AG04449 (cell line): Measurements from ENCODE around the gene BCL2L14.

ENCODE experiments used
- CTCF ChIA-PET: fragments of 350-600 bp; formaldehyde crosslinking; extraction: SDS; loops from one replicate; lab custom pipeline; 2021; ENCODE audit warnings: antibody characterized with exemption; lab: Yijun Ruan, JAX
- POLR2A ChIA-PET: fragments of 400-600, 350-600 bp; formaldehyde crosslinking; extraction: SDS; loops from one replicate; lab custom pipeline; 2020; ENCODE audit warnings: antibody characterized with exemption, inconsistent platforms; lab: Yijun Ruan, JAX
- DNase-seq: peaks from one replicate; pipeline ENCODE4 v3.0.0-alpha.2; 2010; ENCODE audit warnings: low read depth, low spot score
- H3K4me3 ChIP-seq: 2 replicates; pipeline ENCODE4 v1.5.1; 2011; ENCODE audit warnings: low read depth, mild to moderate bottlenecking, control low read depth, low read length
- TF ChIP-seq, protein P1 (sequence below): IDR thresholded peaks from one replicate; pipeline ENCODE4 v1.5.1; 2011; ENCODE audit warnings: mild to moderate bottlenecking, moderate library complexity, low read length, control low read depth, inconsistent platforms; ENCODE audit not compliant: insufficient read depth; ENCODE audit errors: missing control alignments

Gene BCL2L14

DNA sequence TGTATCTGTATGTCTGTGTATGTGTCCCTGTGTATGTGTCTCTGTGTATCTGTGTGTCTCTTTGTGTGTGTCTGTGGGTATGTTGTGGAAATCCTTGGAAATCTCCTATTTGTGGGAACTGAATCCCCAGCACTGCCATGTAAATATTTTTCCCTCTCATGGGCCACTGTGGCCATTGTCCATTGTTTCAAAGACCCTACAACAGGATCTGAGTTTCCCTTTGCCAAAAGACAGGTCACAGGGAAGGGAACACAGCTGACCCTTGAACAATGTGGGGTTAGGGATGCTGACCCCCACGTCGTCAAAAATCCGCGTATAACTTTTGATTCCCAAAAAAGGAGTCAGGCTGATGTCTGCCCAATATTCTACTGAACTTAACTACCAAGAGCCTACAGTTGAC lies 22.5 kb upstream of the BCL2L14 start:
- TF ChIP-seq, protein P1, sequence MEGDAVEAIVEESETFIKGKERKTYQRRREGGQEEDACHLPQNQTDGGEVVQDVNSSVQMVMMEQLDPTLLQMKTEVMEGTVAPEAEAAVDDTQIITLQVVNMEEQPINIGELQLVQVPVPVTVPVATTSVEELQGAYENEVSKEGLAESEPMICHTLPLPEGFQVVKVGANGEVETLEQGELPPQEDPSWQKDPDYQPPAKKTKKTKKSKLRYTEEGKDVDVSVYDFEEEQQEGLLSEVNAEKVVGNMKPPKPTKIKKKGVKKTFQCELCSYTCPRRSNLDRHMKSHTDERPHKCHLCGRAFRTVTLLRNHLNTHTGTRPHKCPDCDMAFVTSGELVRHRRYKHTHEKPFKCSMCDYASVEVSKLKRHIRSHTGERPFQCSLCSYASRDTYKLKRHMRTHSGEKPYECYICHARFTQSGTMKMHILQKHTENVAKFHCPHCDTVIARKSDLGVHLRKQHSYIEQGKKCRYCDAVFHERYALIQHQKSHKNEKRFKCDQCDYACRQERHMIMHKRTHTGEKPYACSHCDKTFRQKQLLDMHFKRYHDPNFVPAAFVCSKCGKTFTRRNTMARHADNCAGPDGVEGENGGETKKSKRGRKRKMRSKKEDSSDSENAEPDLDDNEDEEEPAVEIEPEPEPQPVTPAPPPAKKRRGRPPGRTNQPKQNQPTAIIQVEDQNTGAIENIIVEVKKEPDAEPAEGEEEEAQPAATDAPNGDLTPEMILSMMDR: no peak
- ChIA-PET POLR2A (no interaction called here), CTCF (interaction anchor here (2.2 kb wide), 1 partner anchor 15 kb away, joined by 7 read pairs; no protein-coding TSS in a partner anchor)
- DNase-seq: no peak
- H3K4me3 ChIP-seq: no peak overlapping the region

DNA sequence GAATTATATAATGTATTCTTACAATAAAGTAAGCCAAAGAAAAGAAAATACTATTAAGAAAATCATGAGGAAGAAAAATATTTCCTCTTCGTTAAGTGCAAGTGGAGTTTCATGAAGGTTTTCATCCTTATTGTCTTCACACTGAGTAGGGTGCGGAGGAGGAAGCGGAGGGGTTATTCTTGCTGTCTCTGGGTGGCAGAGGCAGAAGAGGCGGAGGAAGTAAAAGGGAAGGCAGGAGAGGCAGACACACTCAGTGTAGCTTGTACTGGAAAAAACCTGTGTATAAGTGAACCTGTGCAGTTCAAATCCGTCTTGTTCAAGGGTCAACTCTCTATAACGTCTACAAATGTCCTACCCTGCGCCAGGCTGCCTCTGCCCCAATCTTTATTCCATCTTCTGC lies 22.0 kb upstream of the BCL2L14 start:
- ChIA-PET CTCF (interaction anchor here (2.2 kb wide), 1 partner anchor 16 kb away, joined by 7 read pairs; no protein-coding TSS in a partner anchor), POLR2A (no interaction called here)
- TF ChIP-seq, protein P1: no peak
- H3K4me3 ChIP-seq: no peak overlapping the region
- no peak for DNase-seq

DNA sequence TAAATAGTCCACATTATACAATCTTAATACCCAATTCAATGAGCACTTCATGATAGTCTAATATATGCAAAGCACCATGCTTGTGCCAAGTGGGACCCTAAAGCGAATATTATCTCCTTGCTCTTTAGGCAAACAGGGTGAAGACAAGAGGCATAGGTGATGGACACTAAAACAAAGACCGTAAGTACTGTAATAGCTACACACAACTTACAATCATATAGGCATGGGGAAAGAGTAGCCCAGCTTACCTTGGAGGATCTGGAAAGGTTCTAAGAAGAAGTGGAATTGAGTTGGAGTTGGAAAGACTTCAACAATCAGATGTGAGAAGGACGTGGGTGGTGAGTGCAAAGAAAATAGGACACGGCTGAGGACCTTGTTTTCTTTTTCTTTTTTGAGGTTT lies 19.1 kb upstream of the BCL2L14 start:
- CTCF ChIA-PET: interaction anchor here (1.9 to 3.3 kb wide), 3 partner anchors 13 to 18 kb away, joined by 6 to 14 read pairs (median 12); no protein-coding TSS in a partner anchor
- POLR2A ChIA-PET: interaction anchor here (0.6 kb wide), 1 partner anchor 1825 kb away, joined by 4 read pairs; no protein-coding TSS in a partner anchor
- H3K4me3 ChIP-seq: no peak overlapping the region
- TF ChIP-seq, protein P1: no peak
- DNase-seq: no peak

DNA sequence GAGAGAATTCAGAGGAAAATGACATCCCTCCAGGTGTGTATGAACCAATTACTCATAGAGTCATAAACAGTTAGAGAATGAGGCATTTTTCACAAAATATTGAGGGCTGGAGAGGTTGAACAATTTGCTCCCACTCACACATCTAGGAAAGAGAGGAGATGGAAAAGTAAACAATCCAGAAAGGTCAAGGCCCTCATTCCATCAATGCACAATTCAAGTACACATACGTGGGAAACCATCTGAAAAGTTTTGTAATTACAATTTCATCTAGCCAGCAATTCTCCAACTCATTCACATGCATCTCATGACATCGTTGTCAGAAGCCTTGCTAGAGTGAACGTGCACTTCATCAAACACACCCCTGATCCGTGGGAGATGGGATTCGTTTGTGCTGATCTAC lies 15.7 kb upstream of the BCL2L14 start:
- no peak for DNase-seq
- TF ChIP-seq, protein P1: no peak
- ChIA-PET CTCF (no interaction called here), POLR2A (no interaction called here)
- no peak overlapping the region for H3K4me3 ChIP-seq

DNA sequence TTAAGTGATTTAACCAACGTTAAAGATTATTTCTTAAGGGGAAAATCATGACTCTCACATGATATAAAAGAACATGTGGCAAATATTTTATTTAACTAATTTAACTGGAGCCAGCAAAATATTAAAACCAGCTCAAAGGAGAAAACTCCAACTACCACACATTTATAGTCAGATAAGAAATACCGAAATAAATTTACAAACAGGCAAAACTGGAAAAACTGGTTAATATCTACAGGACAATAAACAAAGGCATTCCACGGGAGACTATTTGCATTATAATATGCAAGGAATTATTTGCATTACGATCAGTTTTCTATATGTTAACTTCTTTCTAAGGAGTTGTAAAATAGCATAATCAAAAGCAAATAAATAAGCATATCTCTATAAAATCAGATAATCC lies 13.8 kb upstream of the BCL2L14 start:
- TF ChIP-seq, protein P1: no peak
- no peak for DNase-seq
- H3K4me3 ChIP-seq: no peak overlapping the region
- CTCF ChIA-PET: no interaction called here
- POLR2A ChIA-PET: no interaction called here

DNA sequence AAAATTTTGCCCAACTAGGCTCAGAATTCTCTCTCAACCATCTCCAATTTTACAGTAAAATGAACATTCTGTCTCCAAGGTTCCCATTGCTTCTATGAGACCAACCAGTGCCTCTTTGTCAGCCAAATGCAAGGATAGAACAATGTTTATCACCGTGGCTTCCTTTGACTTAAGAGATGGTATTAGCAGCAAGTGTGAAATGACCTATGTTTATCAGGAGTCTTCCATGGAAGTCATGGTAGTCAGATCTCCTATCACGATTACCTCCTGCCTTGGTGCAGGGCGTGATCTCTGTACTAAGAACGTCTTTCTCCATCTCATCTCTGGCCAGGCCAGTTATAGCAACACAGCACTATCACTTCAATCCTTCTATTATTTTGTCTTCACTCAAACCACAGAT lies 6.1 kb upstream of the BCL2L14 start:
- no peak overlapping the region for H3K4me3 ChIP-seq
- POLR2A ChIA-PET: no interaction called here
- DNase-seq: no peak
- CTCF ChIA-PET: no interaction called here
- TF ChIP-seq, protein P1: no peak
